PC-9 (cell line): ENCODE results near the gene ASIC3.

ENCODE experiments used
- CTCF ChIP-seq: fragments of 200-600 bp; sonication (generic); conservative IDR thresholded peaks from 2 replicates; pipeline ENCODE4 v1.6.1; 2017; ENCODE audit warnings: mixed run types, antibody characterized with exemption, mild to moderate bottlenecking, moderate library complexity
- EZH2 ChIP-seq: fragments of 200-600 bp; sonication (generic); IDR thresholded peaks from 2 replicates; pipeline ENCODE4 v1.8.0; 2017; ENCODE audit warnings: antibody characterized with exemption, low read depth

- TF ChIP-seq CTCF = no peak
- TF ChIP-seq EZH2 = no peak
Measured at GRCh38 chr7:151040616-151041375, 7.5 kb upstream of the ASIC3 start.
